D721Med (cell line): ENCODE measurements around the gene PCDHA2.

ENCODE experiments used
- DNase-seq: peaks from one replicate; pipeline ENCODE4 v3.0.0; 2011; ENCODE audit warnings: low spot score; ENCODE audit not compliant: insufficient read length
- FAIRE-seq: peaks from 2 replicates; lab custom pipeline; 2011; peaks lifted over from hg19 to GRCh38; lab: Jason Lieb, UNC
- CTCF ChIP-seq: IDR thresholded peaks from 2 replicates; pipeline ENCODE4 v1.5.1; 2012; ENCODE audit warnings: mild to moderate bottlenecking, control low read depth; ENCODE audit not compliant: insufficient read depth; ENCODE audit errors: missing control alignments

Gene PCDHA2

GRCh38 chr5:140842798-140843733 lies 48.4 kb downstream of the PCDHA2 start:
- DNase-seq (no peak), FAIRE-seq (no peak)
- TF ChIP-seq CTCF = no peak
